Inflammatory macrophage treated with lipopolysaccharide for 4 hours (primary cell): Measurements from ENCODE around the gene PELO.
"Not testable (repeated sequence)": the region's sequence is repeated elsewhere in the genome, so short reads cannot be mapped to it uniquely, and the experiment has no call there.

ENCODE experiments used
- DNase-seq: peaks from one replicate; pipeline ENCODE4 v3.0.0-alpha.2; 2020

The PELO gene, protein sequence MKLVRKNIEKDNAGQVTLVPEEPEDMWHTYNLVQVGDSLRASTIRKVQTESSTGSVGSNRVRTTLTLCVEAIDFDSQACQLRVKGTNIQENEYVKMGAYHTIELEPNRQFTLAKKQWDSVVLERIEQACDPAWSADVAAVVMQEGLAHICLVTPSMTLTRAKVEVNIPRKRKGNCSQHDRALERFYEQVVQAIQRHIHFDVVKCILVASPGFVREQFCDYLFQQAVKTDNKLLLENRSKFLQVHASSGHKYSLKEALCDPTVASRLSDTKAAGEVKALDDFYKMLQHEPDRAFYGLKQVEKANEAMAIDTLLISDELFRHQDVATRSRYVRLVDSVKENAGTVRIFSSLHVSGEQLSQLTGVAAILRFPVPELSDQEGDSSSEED

GRCh38 chr5:52787600-52788504 lies at the start of gene PELO, which contains the start of gene ITGA1:
Gene PELO, plus strand, starts transcription at chr5:52787916. Its CDS starts 12,479 bp downstream, at chr5:52800395.
Gene ITGA1, plus strand, starts transcription at chr5:52787916. Its CDS starts 438 bp downstream, at chr5:52788354.
- peak; percentile 46 for DNase-seq

DNA sequence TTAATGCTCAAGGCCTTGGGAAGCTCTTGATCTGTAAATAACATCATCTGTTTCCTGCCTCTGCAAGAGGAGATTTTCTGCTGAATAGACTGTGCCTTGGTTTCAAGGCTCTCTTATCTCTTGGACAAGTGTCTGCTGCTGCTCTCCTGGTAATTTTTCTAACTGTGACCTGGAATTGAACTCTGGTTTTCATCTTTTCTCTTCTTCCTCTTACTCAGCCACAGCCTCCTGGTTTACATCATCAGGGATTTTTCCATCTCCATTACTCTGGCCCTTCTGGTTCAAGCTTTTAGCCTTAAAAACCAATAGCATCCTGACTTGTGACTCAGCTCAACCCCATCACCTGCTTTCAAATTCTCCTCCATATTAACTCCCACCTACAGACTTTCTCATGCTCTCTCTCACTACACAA lies 49.6 kb upstream of the PELO start:
- peak; percentile 46 for DNase-seq

DNA sequence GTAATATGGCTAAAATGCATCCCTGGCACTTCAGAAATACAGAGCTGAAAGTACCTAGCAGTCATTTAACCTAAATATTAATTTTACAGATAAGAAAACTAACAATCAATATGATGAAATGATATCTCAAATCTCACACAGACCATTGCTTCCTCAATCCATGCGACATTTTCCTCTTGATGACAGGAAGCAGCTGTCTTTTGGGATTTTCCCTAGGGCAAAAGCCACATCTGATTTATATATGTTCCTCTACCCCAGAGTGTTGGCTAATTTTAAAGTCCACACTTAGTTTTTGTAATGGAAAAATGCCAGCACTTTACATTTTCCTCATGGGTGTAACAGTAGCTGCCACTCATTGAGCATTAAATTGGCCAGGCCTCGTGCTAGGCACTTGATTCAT lies 47.7 kb upstream of the PELO start:
- peak; percentile 58 for DNase-seq

DNA sequence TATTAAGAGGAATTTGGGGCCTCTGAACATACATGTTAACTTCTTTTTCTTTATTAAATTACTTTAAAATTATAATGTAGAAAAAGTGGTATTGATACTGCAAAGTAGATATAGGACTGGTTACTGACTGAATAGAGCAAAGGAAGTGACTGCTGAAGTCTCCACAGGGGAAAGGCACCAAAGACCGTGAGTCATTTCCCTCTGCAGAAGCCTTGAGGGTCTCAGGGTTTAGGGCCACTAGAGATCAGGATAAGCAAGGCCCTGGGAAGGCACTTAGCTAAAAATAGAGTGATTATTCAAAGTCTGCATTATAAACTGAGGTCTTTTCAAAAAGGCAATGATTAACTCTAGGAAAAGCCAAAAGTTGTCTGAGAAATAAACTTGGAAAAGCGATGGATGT lies 44.7 kb upstream of the PELO start:
- no peak for DNase-seq

GRCh38 chr5:52743529-52743928 lies 44.2 kb upstream of the PELO start:
- DNase-seq, result no peak

- peak; percentile 14 for DNase-seq
These were observed 43.7 kb upstream of the PELO start for GRCh38 chr5:52743970-52744369.

- DNase-seq, result not testable (repeated sequence)
These were observed 42.8 kb upstream of the PELO start for GRCh38 chr5:52744867-52745458.

DNA sequence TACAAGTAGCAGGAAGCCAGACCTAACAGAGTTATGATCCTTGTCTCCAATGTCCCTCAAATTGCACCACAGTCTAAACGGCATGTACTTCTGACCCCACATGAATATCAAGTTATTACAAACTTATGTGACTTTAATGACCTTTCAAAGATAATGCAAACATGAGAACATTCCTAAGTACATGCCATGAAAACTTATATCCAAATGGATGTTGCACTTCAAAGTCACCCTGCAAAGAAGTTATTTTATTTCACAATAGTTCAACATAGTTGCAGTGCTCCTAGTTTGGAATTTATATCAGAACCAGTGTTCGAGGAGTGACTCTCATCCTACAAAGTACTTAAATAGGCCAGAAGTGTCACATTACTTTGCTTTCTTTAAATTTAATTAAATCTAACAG lies 41.2 kb upstream of the PELO start:
- no peak for DNase-seq

GRCh38 chr5:52748590-52748989 lies 39.1 kb upstream of the PELO start:
- peak; percentile 45 for DNase-seq

- no peak for DNase-seq
These were observed 38.0 kb upstream of the PELO start for GRCh38 chr5:52749666-52750065.

DNA sequence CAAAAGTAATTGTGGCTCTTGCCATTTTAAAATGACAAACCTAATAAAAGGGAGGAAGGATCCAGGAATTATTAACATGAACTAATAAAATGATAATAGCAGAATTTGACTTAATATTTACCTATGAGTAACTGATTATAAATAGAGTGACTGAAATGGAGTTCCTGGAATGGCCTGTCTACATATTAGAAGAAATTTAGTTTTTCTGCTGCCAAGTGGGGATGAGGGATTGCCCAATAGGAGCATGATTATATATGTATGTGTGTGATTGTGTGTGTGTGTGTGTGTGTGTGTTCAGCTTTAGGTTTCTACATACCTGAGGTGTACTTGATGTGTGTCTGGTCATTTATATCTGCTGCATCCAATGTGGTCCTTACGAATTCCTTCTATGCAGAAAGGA lies 36.6 kb upstream of the PELO start:
- no peak for DNase-seq

DNA sequence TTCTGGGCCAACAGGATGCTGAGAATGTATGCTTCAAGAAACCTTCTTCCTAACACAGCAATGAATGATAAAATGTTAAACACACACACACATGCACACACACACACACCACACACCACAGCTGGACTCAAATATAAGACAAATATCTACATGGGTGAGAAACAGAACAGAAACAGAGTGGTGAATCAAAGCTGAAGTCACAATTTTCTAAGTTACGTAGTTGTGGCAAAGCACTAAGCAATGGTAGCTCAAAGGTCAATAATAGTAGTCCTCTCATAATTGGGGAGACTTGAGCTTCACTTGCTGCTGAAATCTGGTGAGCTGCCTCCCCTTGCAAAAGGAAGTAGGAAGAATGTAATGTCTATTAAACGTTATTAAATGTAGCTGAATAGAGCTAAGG lies 33.7 kb upstream of the PELO start:
- DNase-seq, result no peak

DNA sequence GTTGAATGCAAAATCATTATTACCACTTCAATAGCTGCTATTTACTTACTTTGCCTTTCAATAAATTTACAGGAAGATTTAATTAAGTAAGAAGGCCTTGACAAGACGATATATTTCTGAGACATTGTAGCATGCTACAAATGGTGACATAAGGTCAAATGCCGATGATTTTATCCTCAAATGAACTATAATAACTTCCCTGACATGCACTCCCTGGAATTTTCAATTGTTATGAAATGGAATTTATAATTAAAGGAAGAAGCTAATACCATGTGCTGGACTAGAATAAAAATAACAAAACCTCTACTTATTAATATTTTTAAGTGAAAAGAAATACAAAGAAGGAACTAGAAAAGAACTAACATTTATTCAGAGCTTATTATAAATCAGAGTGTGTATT lies 30.2 kb upstream of the PELO start:
- no peak for DNase-seq

- DNase-seq, result no peak
These were observed 29.7 kb upstream of the PELO start for GRCh38 chr5:52758014-52758413.

GRCh38 chr5:52759331-52759730 lies 28.4 kb upstream of the PELO start:
- DNase-seq, result no peak

GRCh38 chr5:52760695-52761366 lies 26.9 kb upstream of the PELO start:
- DNase-seq, result peak; percentile 78

DNA sequence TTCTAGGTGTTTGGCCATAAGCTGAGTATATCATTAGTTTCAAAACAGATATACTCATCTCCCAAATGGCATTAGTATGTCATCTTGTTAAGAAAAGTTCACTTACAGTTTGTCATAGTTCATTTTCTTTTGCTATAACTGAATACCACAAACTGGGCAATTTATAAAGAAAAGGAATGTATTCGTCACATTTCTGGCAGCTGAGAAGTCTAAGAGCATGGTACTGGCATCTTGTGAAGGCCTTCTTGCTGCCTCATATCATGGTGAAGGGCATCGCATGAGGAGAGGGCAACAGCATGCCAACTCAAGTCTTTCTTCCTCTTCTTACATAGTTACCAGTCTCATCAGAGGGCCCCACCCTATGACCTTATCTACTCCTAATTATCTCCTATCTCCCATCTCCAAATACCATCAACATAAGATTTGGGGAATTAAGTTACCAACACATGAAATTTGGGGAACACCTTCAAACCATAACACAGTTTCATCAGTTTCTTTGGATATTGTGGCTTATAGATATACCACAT lies 20.4 kb upstream of the PELO start:
- no peak for DNase-seq

DNA sequence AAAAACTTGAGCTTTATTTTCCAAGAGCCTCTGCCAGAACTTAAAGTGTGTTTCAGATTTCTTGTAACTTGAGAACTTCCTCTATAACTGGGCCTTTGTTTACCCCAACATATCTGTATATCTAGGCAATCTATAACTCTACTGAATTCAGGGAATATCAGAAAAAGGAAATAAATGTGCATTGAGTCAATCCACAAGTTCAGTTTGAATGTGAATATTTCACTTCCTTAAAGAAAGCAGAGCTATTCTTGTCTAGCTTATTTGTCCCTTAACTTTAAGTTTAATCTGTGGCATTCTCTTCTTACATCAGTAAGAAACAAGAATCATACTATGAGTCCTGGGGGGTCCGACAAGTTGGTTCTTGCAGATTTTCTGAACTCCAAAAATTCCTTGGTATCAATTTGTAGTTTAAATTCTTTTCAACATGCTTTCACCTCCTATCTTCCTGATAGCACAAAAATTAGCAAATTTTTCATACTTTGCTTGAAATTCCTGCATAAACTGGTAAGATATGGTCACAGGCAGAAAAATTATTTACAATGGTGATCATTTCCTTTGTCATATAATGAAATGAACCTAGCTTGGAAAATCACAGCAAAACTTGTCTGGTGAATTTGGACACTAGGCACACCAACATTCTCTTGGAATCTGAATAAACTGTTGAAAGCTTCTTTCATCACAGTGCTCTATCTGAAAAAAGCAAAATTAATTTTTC lies 19.8 kb upstream of the PELO start:
- peak; percentile 35 for DNase-seq

- DNase-seq, result no peak
These were observed 18.7 kb upstream of the PELO start for GRCh38 chr5:52769061-52769460.

- no peak for DNase-seq
These were observed 17.3 kb upstream of the PELO start for GRCh38 chr5:52770287-52770939.

GRCh38 chr5:52771343-52772039 lies 16.2 kb upstream of the PELO start:
- DNase-seq, result peak; percentile 26
